CD4-positive, alpha-beta T cell (primary cell): ENCODE data around the gene PCDHGC3. TPM values are rescaled to one million over a fixed set of nuclear protein-coding genes. Genes with fewer than 3 reads are reported as not detected.

ENCODE experiments used
- ATAC-seq: fragments of 200-7000 bp; cut with Tn5 transposase; one replicate; pipeline ENCODE4 v1.10.0; 2022; ENCODE audit warnings: mild to moderate bottlenecking; ENCODE audit not compliant: poor library complexity
- CTCF ChIA-PET: fragments of 350-600 bp; sonication (Branson Sonifier 250); formaldehyde crosslinking; loops from one replicate; lab custom pipeline; 2021; ENCODE audit warnings: antibody characterized with exemption, inconsistent platforms; lab: Charles Lee
- POLR2A ChIA-PET: fragments of 350-600 bp; sonication (Branson Sonifier 250); formaldehyde crosslinking; loops from one replicate; lab custom pipeline; 2021; ENCODE audit warnings: antibody characterized with exemption, inconsistent platforms; lab: Charles Lee
- DNase-seq, 14 experiments: peaks; one replicate each; pipeline ENCODE4 v3.0.0-alpha.2; 2013 to 2020; ENCODE audit warnings: mixed read lengths in 2 of 14
- H3K27ac ChIP-seq, 2 donors: one replicate each; pipeline versions ENCODE4 v1.5.1 to v1.7.0; 2013; ENCODE audit warnings: low read length in 2 of 2, low read depth in 1 of 2, mild to moderate bottlenecking in 1 of 2
- H3K27me3 ChIP-seq, 2 experiments: 1 replicate in 1 of 2; 2 replicates in 1 of 2; pipeline versions ENCODE4 v1.6.1 to v1.7.0; 2013; ENCODE audit warnings: low read length in 2 of 2, control low read depth in 1 of 2, mild to moderate bottlenecking in 1 of 2, moderate library complexity in 1 of 2; ENCODE audit not compliant: insufficient read depth in 2 of 2, control insufficient read depth in 1 of 2
- H3K36me3 ChIP-seq: one replicate; pipeline ENCODE4 v1.6.1; 2013; ENCODE audit warnings: low read length, control low read depth; ENCODE audit not compliant: insufficient read depth
- H3K4me1 ChIP-seq: one replicate; pipeline ENCODE4 v1.6.1; 2013; ENCODE audit warnings: low read length, control low read depth; ENCODE audit not compliant: insufficient read depth
- H3K4me3 ChIP-seq: one replicate; pipeline ENCODE4 v1.5.1; 2013; ENCODE audit warnings: mild to moderate bottlenecking, low read length, moderate library complexity
- H3K9me3 ChIP-seq, 2 experiments: 1 replicate in 1 of 2; 2 replicates in 1 of 2; pipeline versions ENCODE4 v1.6.1 to v1.7.0; 2013; ENCODE audit warnings: low read length in 2 of 2, mild to moderate bottlenecking in 2 of 2, control low read depth in 1 of 2, moderate library complexity in 1 of 2; ENCODE audit not compliant: control insufficient read depth in 1 of 2, insufficient read depth in 1 of 2
- H3K27ac Mint-ChIP-seq: one replicate; pipeline ENCODE4 v1.8.0; 2020; ENCODE audit warnings: mixed read lengths
- H3K27me3 Mint-ChIP-seq: one replicate; pipeline ENCODE4 v1.8.0; 2021; ENCODE audit warnings: mixed read lengths
- H3K36me3 Mint-ChIP-seq: one replicate; pipeline ENCODE4 v1.8.0; 2021; ENCODE audit warnings: low read depth, mixed read lengths
- H3K4me1 Mint-ChIP-seq: one replicate; pipeline ENCODE4 v1.8.0; 2021; ENCODE audit warnings: low read depth, mixed read lengths
- H3K4me3 Mint-ChIP-seq: one replicate; pipeline ENCODE4 v1.8.0; 2020; ENCODE audit warnings: mild to moderate bottlenecking, mixed read lengths
- H3K9me3 Mint-ChIP-seq: one replicate; pipeline ENCODE4 v1.8.0; 2020; ENCODE audit warnings: mixed read lengths
- intact Hi-C, 2 experiments: fragments of 100-400 bp; cut with DNase I in 1 of 2; cut with micrococcal nuclease in 1 of 2; formaldehyde crosslinking; loops; one replicate each; pipeline versions ENCODE4 v1.15.1 to v1.9.0; 2023 to 2025; cut with DNase I, micrococcal nuclease
- polyA plus RNA-seq, 2 donors: library from polyadenylated mRNA; unstranded; fragments of 120-200 nt; gene quantifications; one replicate each; pipeline ENCODE4 v1.2.1, GENCODE V29; 2013
- total RNA-seq, 174 experiments: library from RNA in 2 of 174; stranded (reverse) in 2 of 174; gene quantifications; one replicate each; pipeline ENCODE4 v1.2.3 and lab custom pipeline; 2021 to 2026
- TF ChIP-seq, protein P1 (sequence below): fragments of 200-600 bp; IDR thresholded peaks from one replicate; pipeline ENCODE4 v1.8.0; 2022; ENCODE audit warnings: antibody characterized with exemption, mild to moderate bottlenecking

PCDHGC3 gene
- total RNA-seq: not detected
- polyA plus RNA-seq (2013, experiment 1 of 2): 0.53 TPM
- polyA plus RNA-seq (2013, experiment 2 of 2): 3.0 TPM
- total RNA-seq (lab: John Stamatoyannopoulos, UW): 0 to 0.81 (median 0.12) reads per million in 172 experiments

GRCh38 chr5:141475625-141476131, at the start of gene PCDHGC3:
TSS of gene PCDHGC3 (plus strand) at chr5:141475966. CDS start at chr5:141476117, 151 bp downstream.
- Histone ChIP-seq H3K27me3 (peaks cover 46 to 63% of the 10 kb centered on the region in 2 experiments), H3K27ac (no peak within 1 kb of the TSS), H3K4me1 (peaks cover 27% of the 10 kb centered on the region), H3K9me3 (peaks cover 0 to 17% of the 10 kb centered on the region in 2 experiments), H3K36me3 (no peaks in the 10 kb centered on the region), H3K4me3 (peak within 1 kb of the TSS; percentile 52)
- ATAC-seq: peak; percentile 54
- no peaks in the 10 kb centered on the region for H3K9me3 Mint-ChIP-seq
- peaks cover 69% of the 10 kb centered on the region for H3K27me3 Mint-ChIP-seq
- H3K36me3 Mint-ChIP-seq: no peaks in the 10 kb centered on the region
- CTCF ChIA-PET: interaction anchor here (1.7 kb wide), 1 partner anchor 10 kb away, joined by 4 read pairs; no protein-coding TSS in a partner anchor
- peak in 8 of 14 experiments; percentile 11 to 50 (median 26) for DNase-seq
- intact Hi-C loops: no loop called here
- TF ChIP-seq, protein P1, sequence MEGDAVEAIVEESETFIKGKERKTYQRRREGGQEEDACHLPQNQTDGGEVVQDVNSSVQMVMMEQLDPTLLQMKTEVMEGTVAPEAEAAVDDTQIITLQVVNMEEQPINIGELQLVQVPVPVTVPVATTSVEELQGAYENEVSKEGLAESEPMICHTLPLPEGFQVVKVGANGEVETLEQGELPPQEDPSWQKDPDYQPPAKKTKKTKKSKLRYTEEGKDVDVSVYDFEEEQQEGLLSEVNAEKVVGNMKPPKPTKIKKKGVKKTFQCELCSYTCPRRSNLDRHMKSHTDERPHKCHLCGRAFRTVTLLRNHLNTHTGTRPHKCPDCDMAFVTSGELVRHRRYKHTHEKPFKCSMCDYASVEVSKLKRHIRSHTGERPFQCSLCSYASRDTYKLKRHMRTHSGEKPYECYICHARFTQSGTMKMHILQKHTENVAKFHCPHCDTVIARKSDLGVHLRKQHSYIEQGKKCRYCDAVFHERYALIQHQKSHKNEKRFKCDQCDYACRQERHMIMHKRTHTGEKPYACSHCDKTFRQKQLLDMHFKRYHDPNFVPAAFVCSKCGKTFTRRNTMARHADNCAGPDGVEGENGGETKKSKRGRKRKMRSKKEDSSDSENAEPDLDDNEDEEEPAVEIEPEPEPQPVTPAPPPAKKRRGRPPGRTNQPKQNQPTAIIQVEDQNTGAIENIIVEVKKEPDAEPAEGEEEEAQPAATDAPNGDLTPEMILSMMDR: no peak
- peak within 1 kb of the TSS; percentile 78 for H3K4me3 Mint-ChIP-seq
- peaks cover 36% of the 10 kb centered on the region for H3K4me1 Mint-ChIP-seq
- POLR2A ChIA-PET: no interaction called here
- no peak within 1 kb of the TSS for H3K27ac Mint-ChIP-seq

DNA sequence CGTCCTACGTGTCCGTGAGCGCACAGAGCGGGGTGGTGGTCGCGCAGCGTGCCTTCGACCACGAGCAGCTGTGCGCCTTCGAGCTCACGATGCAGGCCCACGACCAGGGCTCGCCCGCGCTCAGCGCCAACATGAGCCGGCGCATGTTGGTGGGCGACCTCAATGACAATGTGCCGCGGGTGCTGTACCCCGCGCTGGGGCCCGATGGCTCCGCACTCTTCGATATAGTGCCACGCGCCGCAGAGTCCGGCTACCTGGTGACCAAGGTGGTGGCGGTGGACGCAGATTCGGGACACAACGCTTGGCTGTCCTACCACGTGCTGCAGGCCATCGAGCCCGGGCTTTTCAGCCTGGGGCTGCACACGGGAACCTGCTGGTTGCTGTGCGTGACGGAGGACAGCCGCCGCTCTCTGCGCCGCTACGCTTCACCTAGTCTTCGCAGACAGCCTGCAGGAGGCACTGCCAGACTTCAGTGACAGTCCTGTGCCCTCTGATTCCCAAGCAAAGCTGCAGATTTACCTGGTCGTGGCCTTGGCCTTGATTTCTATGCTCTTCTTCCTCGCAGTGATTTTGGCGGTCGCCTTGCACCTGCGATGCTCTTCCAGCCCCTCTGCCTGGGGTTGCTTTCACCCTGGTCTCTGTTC, 47.9 kb upstream of the PCDHGC3 start:
- no peak overlapping the region for H3K27ac ChIP-seq
- ATAC-seq: no peak
- POLR2A ChIA-PET: no interaction called here
- DNase-seq: no peak
- Mint-ChIP-seq H3K9me3 (peaks cover 22% of the 10 kb centered on the region), H3K36me3 (peaks cover 32% of the 10 kb centered on the region), H3K4me1 (peaks cover 8% of the 10 kb centered on the region), H3K4me3 (no peak overlapping the region), H3K27ac (no peak overlapping the region), H3K27me3 (peaks cover 80% of the 10 kb centered on the region)
- H3K9me3 ChIP-seq: peaks cover 49 to 57% of the 10 kb centered on the region in 2 experiments
- intact Hi-C loops: no loop called here
- TF ChIP-seq, protein P1: no peak
- CTCF ChIA-PET: no interaction called here
- peaks cover 64 to 83% of the 10 kb centered on the region in 2 experiments for H3K27me3 ChIP-seq
- peaks cover 6% of the 10 kb centered on the region for H3K4me1 ChIP-seq
- H3K36me3 ChIP-seq: no peaks in the 10 kb centered on the region
- H3K4me3 ChIP-seq: no peak overlapping the region

- POLR2A ChIA-PET: no interaction called here
- peaks cover 41 to 56% of the 10 kb centered on the region in 2 experiments for H3K9me3 ChIP-seq
- CTCF ChIA-PET: interaction anchor here (1.3 to 1.6 kb wide), 3 partner anchors 60 to 133 kb away, joined by 3 to 4 read pairs (median 3); partner anchors contain the start of gene PCDHGB3
- H3K27me3 ChIP-seq: peaks cover 65 to 71% of the 10 kb centered on the region in 2 experiments
- peaks cover 81% of the 10 kb centered on the region for H3K27me3 Mint-ChIP-seq
- H3K27ac Mint-ChIP-seq: no peak within 1 kb of the TSS
- TF ChIP-seq, protein P1: no peak
- ATAC-seq: no peak
- H3K4me1 Mint-ChIP-seq: peaks cover 8% of the 10 kb centered on the region
- H3K36me3 ChIP-seq: no peaks in the 10 kb centered on the region
- peak in 3 of 14 experiments; percentile 31 to 42 (median 39) for DNase-seq
- H3K4me3 ChIP-seq: peak within 1 kb of the TSS; percentile 10
- no peak within 1 kb of the TSS for H3K27ac ChIP-seq
- intact Hi-C loops: no loop called here
- peaks cover 29% of the 10 kb centered on the region for H3K36me3 Mint-ChIP-seq
- peaks cover 25% of the 10 kb centered on the region for H3K9me3 Mint-ChIP-seq
- H3K4me1 ChIP-seq: peaks cover 6% of the 10 kb centered on the region
- peak within 1 kb of the TSS; percentile 69 for H3K4me3 Mint-ChIP-seq
These were observed 45.2 kb upstream of the PCDHGC3 start, which contains the start of gene PCDHGA12 for GRCh38 chr5:141430332-141431113. TSS of gene PCDHGA12 (plus strand) at chr5:141430507. CDS start at chr5:141430760, 253 bp downstream.
